HUES48 (cell line): Measurements from ENCODE around the gene CHRDL2.

Source experiments
- H3K27ac ChIP-seq: one replicate; pipeline ENCODE4 v1.7.0; 2013; ENCODE audit warnings: low read depth, low read length, inconsistent platforms
- H3K27me3 ChIP-seq: 2 replicates; pipeline ENCODE4 v1.6.1; 2013; ENCODE audit warnings: mild to moderate bottlenecking, low read length; ENCODE audit not compliant: control insufficient read depth, insufficient read depth
- H3K36me3 ChIP-seq: 2 replicates; pipeline ENCODE4 v1.6.1; 2013; ENCODE audit warnings: low read length; ENCODE audit not compliant: control insufficient read depth, insufficient read depth
- H3K4me1 ChIP-seq: 2 replicates; pipeline ENCODE4 v1.6.1; 2013; ENCODE audit warnings: mild to moderate bottlenecking, low read length; ENCODE audit not compliant: control insufficient read depth, insufficient read depth
- H3K4me3 ChIP-seq: 2 replicates; pipeline ENCODE4 v1.5.1; 2013; ENCODE audit warnings: mild to moderate bottlenecking, low read depth, low read length
- H3K9ac ChIP-seq: 2 replicates; pipeline ENCODE4 v1.6.1; 2013; ENCODE audit warnings: mild to moderate bottlenecking, low read depth, low read length, moderate library complexity
- H3K9me3 ChIP-seq: 2 replicates; pipeline ENCODE4 v1.6.1; 2013; ENCODE audit warnings: low read length; ENCODE audit not compliant: control insufficient read depth, insufficient read depth

CHRDL2 gene

DNA sequence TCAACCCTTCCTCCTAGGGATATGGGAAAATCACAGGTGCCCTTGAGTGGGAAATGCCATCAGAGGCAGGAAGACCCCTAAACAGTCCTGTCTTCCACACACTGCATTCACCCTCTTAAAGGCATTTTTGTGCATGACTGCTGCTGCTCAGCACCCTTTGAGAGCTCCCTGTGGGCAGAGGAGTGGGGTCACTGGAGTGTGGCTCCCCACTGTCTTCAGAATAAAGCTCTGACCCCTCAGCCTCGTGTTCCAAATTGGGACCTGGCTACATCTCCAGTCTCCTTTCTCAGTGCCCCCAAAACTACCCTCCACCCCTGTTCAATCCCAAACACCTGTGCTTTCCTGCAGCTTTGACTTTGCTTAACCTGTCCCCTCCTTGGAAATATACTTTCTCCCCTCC is 46.6 kb downstream of the CHRDL2 start:
- H3K27me3 ChIP-seq = peaks cover 10% of the 10 kb centered on the region
- H3K9me3 ChIP-seq = no peaks in the 10 kb centered on the region
- H3K36me3 ChIP-seq = no peaks in the 10 kb centered on the region
- no peaks in the 10 kb centered on the region; the same call in 1 of the 2 replicates for H3K4me1 ChIP-seq
- no peak overlapping the region for H3K4me3 ChIP-seq
- no peak overlapping the region for H3K9ac ChIP-seq
- H3K27ac ChIP-seq = no peak overlapping the region

DNA sequence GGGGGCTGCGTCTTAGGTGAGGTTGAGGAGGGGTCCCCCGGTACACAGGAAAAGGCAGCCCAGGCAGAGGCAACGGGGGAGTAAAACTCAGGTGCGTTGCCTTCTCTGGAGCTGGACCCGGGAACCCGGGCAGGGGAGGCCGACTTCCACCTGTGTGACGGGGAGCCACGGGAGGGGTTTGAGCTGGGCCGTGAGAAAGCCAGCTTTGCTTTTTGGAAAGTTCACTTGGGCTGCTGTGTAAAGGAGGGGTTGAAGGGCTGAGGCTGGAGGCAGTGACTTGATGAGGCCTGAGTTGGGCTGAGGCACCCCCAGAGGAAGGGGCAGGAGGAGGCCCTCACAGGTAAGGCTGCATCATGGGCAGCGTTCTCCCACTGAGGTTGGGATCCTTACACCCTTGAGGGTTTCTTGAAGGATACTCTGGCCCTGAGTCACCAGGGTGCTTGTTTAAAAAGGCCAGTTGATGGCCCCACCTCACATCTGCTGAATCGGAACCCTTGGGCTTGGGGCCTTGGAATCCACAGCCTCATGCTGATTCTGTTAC is 47.2 kb downstream of the CHRDL2 start:
- Histone ChIP-seq H3K36me3 (no peaks in the 10 kb centered on the region), H3K27me3 (peaks cover 10% of the 10 kb centered on the region), H3K4me1 (no peaks in the 10 kb centered on the region; the same call in 1 of the 2 replicates), H3K27ac (no peak overlapping the region), H3K9ac (no peak overlapping the region), H3K4me3 (peak overlapping the region; percentile 52), H3K9me3 (no peaks in the 10 kb centered on the region)

DNA sequence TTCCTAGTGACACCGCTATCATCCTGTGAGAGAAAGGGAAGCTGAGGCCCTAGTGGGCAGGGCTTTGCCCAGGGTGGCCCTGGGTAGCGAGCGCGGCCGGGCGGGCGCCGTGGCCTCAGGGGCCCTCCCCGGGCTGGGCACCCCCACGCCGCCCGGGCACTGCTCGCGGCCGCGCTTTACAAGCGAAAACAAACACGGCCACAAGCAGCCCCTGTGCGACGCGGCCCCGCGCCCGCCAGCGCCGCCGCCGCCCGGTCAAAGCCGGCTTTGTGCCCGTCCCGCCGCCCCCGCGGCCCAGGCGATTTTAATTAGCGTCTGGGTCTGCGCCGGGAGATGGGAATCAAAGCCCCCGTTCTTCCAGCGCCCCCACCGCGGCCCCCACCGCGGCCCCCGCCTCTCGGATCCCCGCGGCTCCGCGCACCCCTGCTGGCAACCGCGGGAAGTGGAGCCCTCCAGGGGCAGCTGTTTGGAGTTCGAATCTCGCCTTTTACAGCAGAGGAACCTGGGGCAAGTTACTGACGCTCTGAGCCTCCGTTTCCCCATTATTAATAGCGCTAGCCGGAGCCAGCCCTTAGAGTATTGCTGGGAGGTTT is 47.9 kb downstream of the CHRDL2 start:
- Histone ChIP-seq H3K36me3 (no peaks in the 10 kb centered on the region), H3K4me3 (peak overlapping the region; percentile 52), H3K9me3 (no peaks in the 10 kb centered on the region), H3K4me1 (no peaks in the 10 kb centered on the region; the same call in 1 of the 2 replicates), H3K27ac (no peak overlapping the region), H3K27me3 (peaks cover 10% of the 10 kb centered on the region), H3K9ac (no peak overlapping the region; the same call in 1 of the 2 replicates)

DNA sequence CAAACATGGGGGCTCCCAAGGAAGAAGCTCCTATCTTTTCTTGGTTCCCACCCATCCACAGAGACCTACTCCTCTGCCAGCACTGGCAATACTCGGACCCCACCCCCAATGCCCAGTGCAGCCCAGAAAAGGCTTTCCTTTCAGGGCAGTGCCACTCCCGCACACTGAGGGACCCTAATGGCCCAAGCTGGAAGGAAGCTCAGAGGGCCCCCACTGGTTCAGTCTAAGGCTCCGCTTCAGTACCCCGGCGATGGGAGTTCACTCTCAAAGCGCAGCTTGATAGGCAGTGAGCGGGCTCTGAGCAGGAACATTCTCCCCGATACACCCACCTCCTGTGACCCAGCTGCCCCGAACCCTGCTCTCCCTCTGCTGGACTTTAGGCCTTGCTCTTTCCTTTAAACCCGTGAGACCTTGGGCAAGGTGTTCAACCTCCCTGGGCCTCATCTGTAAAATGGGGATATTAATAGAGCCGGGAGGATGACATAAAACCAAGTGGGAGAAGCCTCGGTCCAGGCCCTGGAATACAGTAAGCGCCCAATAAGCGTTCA is 48.4 kb downstream of the CHRDL2 start:
- Histone ChIP-seq H3K9ac (no peak overlapping the region; the same call in 1 of the 2 replicates), H3K4me1 (no peaks in the 10 kb centered on the region; the same call in 1 of the 2 replicates), H3K36me3 (no peaks in the 10 kb centered on the region), H3K27me3 (peaks cover 10% of the 10 kb centered on the region), H3K27ac (no peak overlapping the region), H3K4me3 (peak overlapping the region; percentile 52), H3K9me3 (no peaks in the 10 kb centered on the region)

DNA sequence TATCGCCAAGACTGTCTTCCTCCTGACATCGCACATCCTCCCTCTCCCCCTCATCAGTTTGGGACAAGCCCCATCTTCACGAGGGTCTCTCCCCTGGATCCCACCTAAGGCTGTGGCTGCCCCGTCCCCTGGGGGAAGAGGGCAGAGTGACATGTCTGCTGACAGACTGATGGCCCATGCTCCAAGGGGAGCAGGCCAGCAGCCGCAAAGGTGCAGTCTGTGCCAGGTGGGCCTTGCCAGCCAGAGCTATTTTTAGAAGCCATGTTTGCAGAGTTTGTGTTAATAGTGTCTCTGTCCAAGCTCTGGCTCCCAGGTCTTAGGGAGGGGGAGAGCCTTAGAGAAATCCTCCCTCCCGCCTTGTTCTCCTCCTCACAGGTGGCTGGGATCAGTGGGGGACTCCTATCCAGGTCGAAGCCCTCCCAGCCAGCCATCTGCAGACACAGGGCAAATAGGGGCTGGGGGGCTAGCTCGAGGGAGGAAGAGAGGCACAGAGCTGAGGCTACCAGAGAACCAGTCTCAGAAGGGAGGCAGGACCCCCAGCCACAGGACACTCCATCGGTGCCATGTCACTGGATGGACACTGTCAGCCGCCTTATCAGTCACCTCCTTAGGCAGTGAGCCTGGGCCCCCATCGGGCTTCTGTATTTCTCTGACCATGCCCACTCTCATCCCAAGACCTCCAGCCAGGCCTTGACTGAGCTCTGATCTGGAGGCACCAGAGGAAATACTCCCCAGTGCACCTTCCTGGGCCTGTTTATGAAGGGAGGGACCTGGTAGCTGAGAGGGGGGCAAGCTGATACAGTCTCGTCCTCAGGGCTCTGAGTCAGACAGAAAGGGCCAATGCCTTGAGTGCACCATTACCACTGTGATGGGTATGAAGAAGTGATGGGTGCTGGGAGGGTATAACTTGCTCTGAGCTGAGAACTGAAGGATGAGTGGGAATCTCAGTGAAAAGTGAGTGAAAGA is 49.3 kb downstream of the CHRDL2 start:
- no peaks in the 10 kb centered on the region for H3K36me3 ChIP-seq
- H3K27ac ChIP-seq = no peak overlapping the region
- H3K4me1 ChIP-seq = no peaks in the 10 kb centered on the region; the same call in 1 of the 2 replicates
- H3K9ac ChIP-seq = no peak overlapping the region
- H3K9me3 ChIP-seq = no peaks in the 10 kb centered on the region
- no peak overlapping the region for H3K4me3 ChIP-seq
- H3K27me3 ChIP-seq = peaks cover 10% of the 10 kb centered on the region

DNA sequence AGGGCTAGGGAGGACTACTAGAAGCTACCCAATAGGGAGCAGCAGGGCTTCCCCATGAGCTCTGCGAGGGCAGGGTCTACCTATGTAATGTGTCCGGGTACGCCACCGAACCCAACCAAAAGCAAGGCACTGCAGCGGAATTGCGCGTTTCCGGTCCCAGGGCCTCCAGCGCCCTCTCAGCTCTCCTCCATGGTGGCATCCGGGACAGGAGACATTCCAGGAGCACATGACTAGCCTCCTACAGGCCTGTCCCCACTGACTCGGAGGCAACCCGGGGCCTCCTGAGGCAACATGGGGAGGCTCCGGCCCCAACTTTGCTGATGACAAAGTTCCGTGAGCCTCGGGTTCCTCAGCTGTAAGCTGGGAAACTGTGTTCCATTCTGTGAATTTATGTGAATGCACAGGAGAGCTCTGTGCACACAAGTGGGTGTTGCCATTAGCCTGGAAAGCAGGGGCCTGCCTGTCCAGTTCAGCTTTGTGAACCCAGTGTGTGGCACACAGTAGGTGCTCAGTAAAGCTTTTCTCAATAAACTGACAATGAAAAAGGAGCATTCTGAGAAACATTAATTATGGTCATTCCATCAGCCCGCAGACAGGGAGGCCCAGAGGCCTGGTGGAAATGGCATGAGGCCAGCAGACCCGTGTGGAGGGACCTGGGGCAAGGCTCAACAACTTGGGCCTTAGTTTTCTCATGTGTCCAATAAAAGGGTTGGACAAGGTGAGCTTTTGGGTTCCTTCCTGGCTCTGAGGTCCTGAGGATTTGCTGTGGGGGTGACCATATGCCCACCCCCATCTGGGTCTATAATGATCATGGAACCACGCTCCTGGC is 50.3 kb downstream of the CHRDL2 start:
- H3K27ac ChIP-seq = no peak overlapping the region
- no peak overlapping the region for H3K9ac ChIP-seq

DNA sequence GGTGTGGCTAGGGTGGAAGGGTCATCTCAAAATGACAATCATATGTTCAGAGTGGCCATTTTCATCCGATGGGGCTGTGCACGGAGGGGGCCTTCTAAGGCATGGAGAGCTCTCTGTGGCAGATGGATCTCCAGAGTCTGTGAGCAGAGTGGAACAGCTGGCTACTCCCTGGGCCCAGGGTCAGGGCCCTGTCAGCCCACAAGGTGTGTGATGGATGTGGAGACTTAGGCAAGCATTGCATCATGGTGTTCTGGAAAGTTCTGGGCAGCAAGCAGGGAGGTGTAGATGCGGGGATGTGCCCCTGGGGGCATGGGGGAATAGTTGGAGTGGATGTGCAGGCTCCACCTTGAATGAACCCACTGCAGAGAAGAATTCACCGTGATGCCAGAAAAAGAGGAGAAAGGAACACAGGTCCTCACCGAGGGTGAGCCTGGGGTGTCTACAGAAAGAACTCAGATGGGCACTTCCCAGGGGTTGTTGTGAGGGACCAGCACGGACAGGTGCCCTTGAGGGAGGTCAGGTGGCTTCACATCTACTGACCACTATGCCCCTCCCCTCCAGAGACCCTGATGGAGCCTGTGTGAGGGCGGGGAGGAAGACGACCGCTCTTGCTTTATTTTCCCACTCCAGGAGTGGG is 51.1 kb downstream of the CHRDL2 start:
- Histone ChIP-seq H3K9ac (no peak overlapping the region), H3K27ac (no peak overlapping the region), H3K36me3 (no peaks in the 10 kb centered on the region), H3K4me1 (no peaks in the 10 kb centered on the region; the same call in 1 of the 2 replicates), H3K9me3 (no peaks in the 10 kb centered on the region), H3K4me3 (no peak overlapping the region), H3K27me3 (peaks cover 10% of the 10 kb centered on the region)

More for the DNA sequence above, 50.3 kb downstream of the CHRDL2 start:
- H3K27me3 ChIP-seq = peaks cover 10% of the 10 kb centered on the region
- no peaks in the 10 kb centered on the region for H3K36me3 ChIP-seq
- H3K9me3 ChIP-seq = no peaks in the 10 kb centered on the region
- no peak overlapping the region for H3K4me3 ChIP-seq
- no peaks in the 10 kb centered on the region; the same call in 1 of the 2 replicates for H3K4me1 ChIP-seq

DNA sequence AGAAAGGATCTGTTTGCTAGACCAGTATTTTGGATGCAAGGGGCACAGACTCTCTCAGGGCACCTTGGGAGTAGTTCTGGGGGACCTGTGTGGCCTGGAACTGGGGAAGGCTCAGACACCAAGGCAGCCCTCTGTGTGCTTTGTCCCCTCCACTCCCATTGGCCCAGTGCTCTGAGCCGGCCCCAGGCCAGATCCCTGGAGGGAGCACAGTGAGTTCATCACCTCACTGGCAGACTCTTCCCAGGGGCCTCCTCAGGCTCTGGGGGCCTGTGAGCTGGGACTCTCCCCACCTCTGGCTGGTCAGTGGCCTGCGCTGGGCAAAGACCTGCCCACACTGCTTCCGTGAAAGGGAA is 51.7 kb downstream of the CHRDL2 start:
- H3K27ac ChIP-seq = no peak overlapping the region

DNA sequence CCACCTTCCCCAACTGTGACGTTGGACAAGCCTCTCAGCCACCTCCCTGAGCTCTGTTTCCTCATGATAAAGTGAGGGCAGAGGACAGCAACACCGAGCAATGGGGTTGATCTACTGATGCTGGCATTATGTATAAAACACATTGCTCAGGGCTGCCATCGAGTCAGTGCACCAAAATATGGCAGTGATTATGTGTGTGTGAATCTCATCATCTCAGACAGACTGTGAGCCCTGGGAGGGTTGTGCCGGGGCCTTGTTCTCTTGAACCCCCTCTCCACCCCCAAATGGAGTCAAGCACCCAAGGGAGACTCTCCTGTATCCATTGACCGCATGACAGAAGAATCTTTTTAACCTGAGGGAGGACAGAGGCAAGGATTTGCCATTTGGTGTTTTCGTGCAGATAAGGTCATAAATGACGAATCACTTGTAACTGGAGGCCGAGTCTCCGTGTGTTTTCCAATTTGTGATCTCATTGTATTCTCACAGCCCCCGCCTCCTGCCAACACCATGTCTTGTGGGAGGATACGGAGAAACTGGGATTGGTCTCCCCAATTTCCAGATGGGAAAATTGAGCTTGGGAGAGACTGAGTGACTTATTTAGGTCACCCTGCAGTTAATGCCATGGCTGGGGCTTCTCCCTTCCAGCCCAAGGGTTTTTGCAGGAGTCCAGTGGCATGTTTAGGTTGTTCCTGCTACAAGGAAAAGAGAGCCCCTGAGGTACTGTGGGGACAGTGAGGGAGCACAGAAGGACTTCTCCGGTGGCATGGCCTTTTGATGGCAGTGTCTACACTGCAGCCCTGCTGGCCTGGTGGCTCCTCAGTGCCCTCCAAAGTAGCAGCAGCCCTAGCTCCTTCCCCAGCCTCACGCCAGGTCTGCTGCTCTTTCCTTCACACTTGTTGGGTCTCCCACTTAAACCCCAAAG is 52.4 kb downstream of the CHRDL2 start:
- H3K27me3 ChIP-seq = peaks cover 10% of the 10 kb centered on the region
- H3K9me3 ChIP-seq = no peaks in the 10 kb centered on the region
- H3K27ac ChIP-seq = no peak overlapping the region
- no peak overlapping the region for H3K9ac ChIP-seq
- H3K4me3 ChIP-seq = no peak overlapping the region
- no peaks in the 10 kb centered on the region; the same call in 1 of the 2 replicates for H3K4me1 ChIP-seq
- no peaks in the 10 kb centered on the region for H3K36me3 ChIP-seq

More for the DNA sequence above, 51.7 kb downstream of the CHRDL2 start:
- no peak overlapping the region for H3K9ac ChIP-seq
- no peaks in the 10 kb centered on the region; the same call in 1 of the 2 replicates for H3K4me1 ChIP-seq
- no peak overlapping the region for H3K4me3 ChIP-seq
- no peaks in the 10 kb centered on the region for H3K36me3 ChIP-seq
- peaks cover 10% of the 10 kb centered on the region for H3K27me3 ChIP-seq
- H3K9me3 ChIP-seq = no peaks in the 10 kb centered on the region
